Measurements from ENCODE around the gene EP400.

- TF ChIP-seq CTCF (IDR thresholded peaks at IDR 0.05): no peak
- TF ChIP-seq POLR2A (IDR thresholded peaks at IDR 0.05): no peak
These were observed 119.7 kb downstream of the EP400 start for GRCh38 chr12:132069336-132069985.
